Measurements from ENCODE around the gene NRG3. TPM values are rescaled to one million over a fixed set of nuclear protein-coding genes. Genes with fewer than 3 reads are reported as not detected.

The NRG3 gene
- total RNA-seq, 1 donor from 2014 or later = not detected

DNA sequence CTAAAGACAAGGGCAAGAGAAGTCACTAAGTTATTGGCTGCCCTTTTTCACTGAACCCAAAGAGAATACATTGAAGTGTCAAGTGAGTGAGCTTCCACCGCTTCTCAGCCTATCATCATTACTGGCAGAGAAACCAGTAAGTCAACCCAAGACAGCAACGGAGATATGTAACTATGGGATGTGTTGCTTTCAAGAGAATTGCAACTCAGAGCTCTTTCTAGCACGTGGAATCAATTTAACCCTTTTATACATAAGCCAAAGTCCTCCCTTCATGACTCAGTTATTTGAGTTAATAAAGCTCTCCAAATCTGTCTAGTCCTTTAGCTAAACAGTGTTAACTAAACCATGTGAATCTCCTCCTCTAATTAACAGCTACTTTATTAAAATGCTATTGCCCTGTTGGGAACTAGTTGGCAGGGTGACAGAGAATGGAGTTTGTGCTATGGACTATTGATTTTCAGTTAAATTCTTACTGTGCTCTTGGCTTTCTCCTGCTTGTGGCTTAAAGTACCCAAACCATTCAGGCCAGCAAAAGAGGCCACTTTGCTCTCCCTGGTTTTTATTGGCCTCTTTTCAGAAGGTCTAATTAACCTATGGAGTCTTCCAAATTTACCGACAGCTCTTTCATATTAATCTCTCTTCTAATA lies 287.7 kb downstream of the NRG3 start:
- Mint-ChIP-seq H3K27me3 (ENCODE audit: low read depth) (peaks cover 1% of the 10 kb centered on the region), H3K36me3 (ENCODE audit: low read depth) (no peaks in the 10 kb centered on the region), H3K4me3 (ENCODE audit: unreplicated experiment) (no peak overlapping the region), H3K4me1 (ENCODE audit: low read depth) (no peaks in the 10 kb centered on the region), H3K27ac (ENCODE audit: unreplicated experiment) (no peak overlapping the region), H3K9me3 (ENCODE audit: low read depth) (peaks cover 2% of the 10 kb centered on the region)
- no peak for TF ChIP-seq CTCF (IDR thresholded peaks at IDR 0.05)
- DNase-seq (ENCODE audit: low spot score) = no peak

GRCh38 chr10:82171899-82172298 lies 296.9 kb downstream of the NRG3 start:
- Mint-ChIP-seq H3K4me3 (ENCODE audit: unreplicated experiment) (no peak overlapping the region), H3K9me3 (ENCODE audit: low read depth) (peaks cover 7% of the 10 kb centered on the region), H3K4me1 (ENCODE audit: low read depth) (no peaks in the 10 kb centered on the region), H3K36me3 (ENCODE audit: low read depth) (no peaks in the 10 kb centered on the region), H3K27me3 (ENCODE audit: low read depth) (no peaks in the 10 kb centered on the region), H3K27ac (ENCODE audit: unreplicated experiment) (no peak overlapping the region)
- TF ChIP-seq CTCF (IDR thresholded peaks at IDR 0.05) = no peak
- no peak for DNase-seq (ENCODE audit: low spot score)

GRCh38 chr10:82176587-82176986 lies 301.6 kb downstream of the NRG3 start:
- Mint-ChIP-seq H3K36me3 (ENCODE audit: low read depth) (no peaks in the 10 kb centered on the region), H3K4me3 (ENCODE audit: unreplicated experiment) (no peak overlapping the region), H3K4me1 (ENCODE audit: low read depth) (no peaks in the 10 kb centered on the region), H3K9me3 (ENCODE audit: low read depth) (peaks cover 8% of the 10 kb centered on the region), H3K27ac (ENCODE audit: unreplicated experiment) (no peak overlapping the region), H3K27me3 (ENCODE audit: low read depth) (no peaks in the 10 kb centered on the region)
- no peak for DNase-seq (ENCODE audit: low spot score)
- TF ChIP-seq CTCF (IDR thresholded peaks at IDR 0.05) = no peak

GRCh38 chr10:82190432-82191260 lies 315.7 kb downstream of the NRG3 start:
- H3K27ac Mint-ChIP-seq (ENCODE audit: unreplicated experiment) = no peak overlapping the region
- DNase-seq (ENCODE audit: low spot score) = no peak

More at GRCh38 chr10:82190432-82191260, 315.7 kb downstream of the NRG3 start:
- no peaks in the 10 kb centered on the region for H3K36me3 Mint-ChIP-seq (ENCODE audit: low read depth)
- TF ChIP-seq CTCF (IDR thresholded peaks at IDR 0.05) = no peak
- H3K9me3 Mint-ChIP-seq (ENCODE audit: low read depth) = peaks cover 7% of the 10 kb centered on the region
- no peak overlapping the region for H3K4me3 Mint-ChIP-seq (ENCODE audit: unreplicated experiment)
- peaks cover 6% of the 10 kb centered on the region for H3K4me1 Mint-ChIP-seq (ENCODE audit: low read depth)
- H3K27me3 Mint-ChIP-seq (ENCODE audit: low read depth) = no peaks in the 10 kb centered on the region
